A673 (cell line): ENCODE results near the gene P2RY2. TPM values are rescaled to one million over a fixed set of nuclear protein-coding genes. Genes with fewer than 3 reads are reported as not detected.

Experiments
- BruUV-seq: library from RNA; stranded (reverse); fragments of 400-500 nt; replicated peaks from 2 replicates; lab custom pipeline; 2021; lab: Mats Ljungman, UMichigan
- CTCF ChIA-PET: fragments of 300-600 bp; sonication (Branson Sonifier 250); formaldehyde crosslinking; loops from one replicate; lab custom pipeline; 2022; ENCODE audit warnings: antibody characterized with exemption; lab: Charles Lee
- POLR2A ChIA-PET: fragments of 300-600 bp; sonication (Branson Sonifier 250); formaldehyde crosslinking; loops from one replicate; lab custom pipeline; 2022; ENCODE audit warnings: antibody characterized with exemption; ENCODE audit not compliant: low non-redundant PET; lab: Charles Lee
- DNase-seq: peaks from one replicate; pipeline ENCODE4 v3.0.0-alpha.2; 2015; ENCODE audit warnings: low spot score
- H3K27ac ChIP-seq: fragments of 200-600 bp; sonication (generic); 2 replicates; pipeline ENCODE4 v1.5.1; 2016; ENCODE audit warnings: mixed run types, low read depth, mild to moderate bottlenecking, mixed read lengths, antibody characterized with exemption, low read length; ENCODE audit not compliant: poor library complexity, severe bottlenecking
- H3K27me3 ChIP-seq: fragments of 200-600 bp; sonication (generic); replicated peaks from 2 replicates; pipeline ENCODE4 v1.6.1; 2017; ENCODE audit warnings: mixed run types, low read depth, mild to moderate bottlenecking, mixed read lengths, antibody characterized with exemption, low read length; ENCODE audit not compliant: insufficient read depth, poor library complexity
- H3K36me3 ChIP-seq: fragments of 200-600 bp; sonication (generic); 2 replicates; pipeline ENCODE4 v1.6.1; 2016; ENCODE audit warnings: mixed run types, mild to moderate bottlenecking, mixed read lengths, antibody characterized with exemption, low read length; ENCODE audit not compliant: insufficient read depth, poor library complexity, severe bottlenecking
- H3K4me1 ChIP-seq: fragments of 200-600 bp; sonication (generic); 2 replicates; pipeline ENCODE4 v1.6.1; 2017; ENCODE audit warnings: mixed run types, mild to moderate bottlenecking, mixed read lengths, antibody characterized with exemption, low read length; ENCODE audit not compliant: insufficient read depth, poor library complexity, severe bottlenecking
- H3K4me3 ChIP-seq: fragments of 200-600 bp; sonication (generic); 2 replicates; pipeline ENCODE4 v1.5.1; 2016; ENCODE audit warnings: low read depth, mixed run types, mild to moderate bottlenecking, mixed read lengths, low read length; ENCODE audit not compliant: poor library complexity, severe bottlenecking
- H3K9me3 ChIP-seq: fragments of 200-600 bp; sonication (generic); 2 replicates; pipeline ENCODE4 v1.6.1; 2016; ENCODE audit warnings: mixed run types, low read depth, mild to moderate bottlenecking, mixed read lengths, antibody characterized with exemption, low read length; ENCODE audit not compliant: poor library complexity, severe bottlenecking
- EZH2 ChIP-seq: fragments of 200-600 bp; sonication (generic); IDR thresholded peaks from 2 replicates; pipeline ENCODE4 v1.6.1; 2017; ENCODE audit warnings: borderline replicate concordance, low read depth, mild to moderate bottlenecking, mixed read lengths, antibody characterized with exemption, low read length; ENCODE audit not compliant: poor library complexity, severe bottlenecking
- intact Hi-C: fragments of 100-400 bp; cut with micrococcal nuclease; formaldehyde crosslinking; loops from one replicate; pipeline ENCODE4 v1.10.0; 2022; ENCODE audit not compliant: unreplicated experiment
- total RNA-seq: library from RNA; stranded (reverse); gene quantifications from 2 replicates; pipeline ENCODE4 v1.2.3, GENCODE V29; 2021
- TF ChIP-seq, protein P1 (sequence below): fragments of 300-800, 200-600 bp; sonication (generic); conservative IDR thresholded peaks from 2 replicates; pipeline ENCODE4 v1.5.1; 2017; ENCODE audit warnings: low read depth, mild to moderate bottlenecking, antibody characterized with exemption, low read length, moderate library complexity, mixed read lengths

Gene P2RY2
- total RNA-seq, 1 experiment from 2014 or later: not detected

DNA sequence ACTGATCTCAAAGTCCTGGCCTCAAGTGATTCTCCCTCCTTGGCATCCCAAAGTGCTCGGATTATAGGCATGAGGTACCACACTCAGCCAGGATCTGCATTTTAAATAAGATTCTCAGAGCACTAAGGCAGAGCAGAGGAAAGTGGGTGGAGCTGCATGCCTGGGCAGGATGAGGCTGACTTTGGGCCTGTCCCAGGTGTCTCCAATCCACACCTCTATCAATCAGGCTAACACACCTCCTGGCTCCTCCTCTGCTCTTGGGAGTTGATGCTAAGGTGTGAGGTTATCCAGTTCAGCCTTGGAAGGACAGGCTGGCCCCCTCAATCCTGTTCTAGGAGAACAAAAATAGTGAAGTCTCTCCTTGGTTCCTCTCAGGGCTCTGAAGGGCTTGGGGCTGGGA is 30.2 kb upstream of the P2RY2 start:
- ChIA-PET CTCF (no interaction called here), POLR2A (no interaction called here)
- no peak for DNase-seq
- Histone ChIP-seq H3K9me3 (no peaks in the 10 kb centered on the region), H3K27ac (no peak overlapping the region), H3K27me3 (no peaks in the 10 kb centered on the region), H3K4me1 (no peaks in the 10 kb centered on the region), H3K4me3 (no peak overlapping the region), H3K36me3 (no peaks in the 10 kb centered on the region)
- TF ChIP-seq EZH2: no peak
- TF ChIP-seq, protein P1, sequence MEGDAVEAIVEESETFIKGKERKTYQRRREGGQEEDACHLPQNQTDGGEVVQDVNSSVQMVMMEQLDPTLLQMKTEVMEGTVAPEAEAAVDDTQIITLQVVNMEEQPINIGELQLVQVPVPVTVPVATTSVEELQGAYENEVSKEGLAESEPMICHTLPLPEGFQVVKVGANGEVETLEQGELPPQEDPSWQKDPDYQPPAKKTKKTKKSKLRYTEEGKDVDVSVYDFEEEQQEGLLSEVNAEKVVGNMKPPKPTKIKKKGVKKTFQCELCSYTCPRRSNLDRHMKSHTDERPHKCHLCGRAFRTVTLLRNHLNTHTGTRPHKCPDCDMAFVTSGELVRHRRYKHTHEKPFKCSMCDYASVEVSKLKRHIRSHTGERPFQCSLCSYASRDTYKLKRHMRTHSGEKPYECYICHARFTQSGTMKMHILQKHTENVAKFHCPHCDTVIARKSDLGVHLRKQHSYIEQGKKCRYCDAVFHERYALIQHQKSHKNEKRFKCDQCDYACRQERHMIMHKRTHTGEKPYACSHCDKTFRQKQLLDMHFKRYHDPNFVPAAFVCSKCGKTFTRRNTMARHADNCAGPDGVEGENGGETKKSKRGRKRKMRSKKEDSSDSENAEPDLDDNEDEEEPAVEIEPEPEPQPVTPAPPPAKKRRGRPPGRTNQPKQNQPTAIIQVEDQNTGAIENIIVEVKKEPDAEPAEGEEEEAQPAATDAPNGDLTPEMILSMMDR: no peak
- intact Hi-C loops: no loop called here
- BruUV-seq: no TSS peak

DNA sequence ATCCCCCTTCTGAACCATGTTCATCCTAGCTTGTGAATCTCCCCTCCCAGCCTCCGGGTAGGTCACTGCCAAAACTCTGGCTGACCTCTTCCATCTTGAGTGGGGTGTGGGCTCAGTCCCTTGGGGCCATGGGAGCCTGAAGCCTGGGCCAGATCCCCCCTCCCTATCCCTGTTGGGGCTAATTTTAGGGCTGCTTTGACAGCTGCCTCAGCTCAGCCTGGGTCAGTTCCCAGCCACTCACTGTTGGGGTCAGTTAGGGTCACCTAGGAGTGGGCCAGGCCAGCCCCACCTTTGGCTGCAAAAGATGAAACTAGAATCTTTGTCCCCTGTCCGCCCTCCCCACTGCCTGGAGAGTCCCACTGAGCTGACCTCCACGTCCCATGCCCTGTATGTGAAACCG is 29.8 kb upstream of the P2RY2 start:
- Histone ChIP-seq H3K27me3 (no peaks in the 10 kb centered on the region), H3K9me3 (no peaks in the 10 kb centered on the region), H3K36me3 (no peaks in the 10 kb centered on the region), H3K4me1 (no peaks in the 10 kb centered on the region), H3K4me3 (no peak overlapping the region), H3K27ac (no peak overlapping the region)
- no peak for DNase-seq
- BruUV-seq: no TSS peak
- ChIA-PET POLR2A (no interaction called here), CTCF (no interaction called here)
- intact Hi-C loops: no loop called here
- TF ChIP-seq, protein P1: no peak
- TF ChIP-seq EZH2: no peak

DNA sequence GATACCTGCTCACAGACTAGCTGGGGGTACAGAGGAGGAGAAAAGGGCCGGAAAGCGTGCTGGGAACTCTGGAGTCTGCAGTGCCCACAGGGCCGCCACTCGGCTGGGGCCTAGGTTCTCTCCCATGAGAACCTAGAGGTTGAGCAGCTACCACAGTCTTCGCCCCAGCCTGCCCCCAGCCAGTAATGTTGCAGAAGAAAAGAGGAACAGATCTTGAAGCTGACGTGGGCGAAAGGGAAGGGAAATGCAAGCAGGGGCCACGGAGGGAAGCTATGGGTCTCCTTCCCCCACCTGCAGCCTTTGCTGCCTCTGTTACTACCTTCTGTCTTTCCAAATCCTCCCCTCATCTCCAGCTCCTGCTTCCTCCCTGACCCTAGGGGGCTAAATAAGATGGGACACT is 28.8 kb upstream of the P2RY2 start:
- intact Hi-C loops: no loop called here
- H3K4me1 ChIP-seq: no peaks in the 10 kb centered on the region
- no TSS peak for BruUV-seq
- H3K27me3 ChIP-seq: no peaks in the 10 kb centered on the region
- TF ChIP-seq, protein P1: no peak
- no peak for TF ChIP-seq EZH2
- H3K27ac ChIP-seq: no peak overlapping the region
- H3K9me3 ChIP-seq: no peaks in the 10 kb centered on the region
- no peaks in the 10 kb centered on the region for H3K36me3 ChIP-seq
- H3K4me3 ChIP-seq: no peak overlapping the region
- ChIA-PET CTCF (no interaction called here), POLR2A (no interaction called here)
- DNase-seq: no peak
